SH-SY5Y (cell line): ENCODE data around the gene PLPP4.

Experiments used
- GATA2 ChIP-seq: IDR thresholded peaks from 2 replicates; pipeline ENCODE4 v1.6.1; 2011; ENCODE audit warnings: mild to moderate bottlenecking, low read depth, low read length
- GATA3 ChIP-seq: IDR thresholded peaks from 2 replicates; pipeline ENCODE4 v1.6.1; 2011; ENCODE audit warnings: low read depth, mild to moderate bottlenecking, low read length, moderate library complexity

- TF ChIP-seq GATA2 (no peak), GATA3 (no peak)
These were observed 86.3 kb downstream of the PLPP4 start for GRCh38 chr10:120543291-120543690.
